Skeletal muscle satellite cell (primary cell): ENCODE measurements around the gene AGTR1. TPM values are rescaled to one million over a fixed set of nuclear protein-coding genes. Genes with fewer than 3 reads are reported as not detected.

Experiments used
- H3K27me3 ChIP-seq: 2 replicates; pipeline ENCODE4 v1.7.0; 2013; ENCODE audit warnings: low read length; ENCODE audit not compliant: control insufficient read depth, insufficient read depth
- H3K36me3 ChIP-seq: 2 replicates; pipeline ENCODE4 v1.7.0; 2013; ENCODE audit warnings: mild to moderate bottlenecking, control low read depth, low read length; ENCODE audit not compliant: insufficient read depth
- H3K4me1 ChIP-seq: 2 replicates; pipeline ENCODE4 v1.7.0; 2013; ENCODE audit warnings: low read length; ENCODE audit not compliant: control insufficient read depth, insufficient read depth
- H3K4me2 ChIP-seq: 2 replicates; pipeline ENCODE4 v1.7.0; 2013; ENCODE audit warnings: mild to moderate bottlenecking, low read length
- H3K4me3 ChIP-seq: 2 replicates; pipeline ENCODE4 v1.7.0; 2013; ENCODE audit warnings: low read length
- H3K9ac ChIP-seq: 2 replicates; pipeline ENCODE4 v1.7.0; 2013; ENCODE audit warnings: mild to moderate bottlenecking, low read depth, low read length, moderate library complexity
- H3K9me3 ChIP-seq: replicated peaks from 2 replicates; pipeline ENCODE4 v1.7.0; 2013; ENCODE audit warnings: mild to moderate bottlenecking, control low read depth, low read length
- small RNA-seq: library from RNA; depleted of rRNA; stranded (forward); fragments of <200 nt; gene quantifications from one replicate; pipeline ENCODE3, GENCODE V24; 2012

The AGTR1 gene

DNA sequence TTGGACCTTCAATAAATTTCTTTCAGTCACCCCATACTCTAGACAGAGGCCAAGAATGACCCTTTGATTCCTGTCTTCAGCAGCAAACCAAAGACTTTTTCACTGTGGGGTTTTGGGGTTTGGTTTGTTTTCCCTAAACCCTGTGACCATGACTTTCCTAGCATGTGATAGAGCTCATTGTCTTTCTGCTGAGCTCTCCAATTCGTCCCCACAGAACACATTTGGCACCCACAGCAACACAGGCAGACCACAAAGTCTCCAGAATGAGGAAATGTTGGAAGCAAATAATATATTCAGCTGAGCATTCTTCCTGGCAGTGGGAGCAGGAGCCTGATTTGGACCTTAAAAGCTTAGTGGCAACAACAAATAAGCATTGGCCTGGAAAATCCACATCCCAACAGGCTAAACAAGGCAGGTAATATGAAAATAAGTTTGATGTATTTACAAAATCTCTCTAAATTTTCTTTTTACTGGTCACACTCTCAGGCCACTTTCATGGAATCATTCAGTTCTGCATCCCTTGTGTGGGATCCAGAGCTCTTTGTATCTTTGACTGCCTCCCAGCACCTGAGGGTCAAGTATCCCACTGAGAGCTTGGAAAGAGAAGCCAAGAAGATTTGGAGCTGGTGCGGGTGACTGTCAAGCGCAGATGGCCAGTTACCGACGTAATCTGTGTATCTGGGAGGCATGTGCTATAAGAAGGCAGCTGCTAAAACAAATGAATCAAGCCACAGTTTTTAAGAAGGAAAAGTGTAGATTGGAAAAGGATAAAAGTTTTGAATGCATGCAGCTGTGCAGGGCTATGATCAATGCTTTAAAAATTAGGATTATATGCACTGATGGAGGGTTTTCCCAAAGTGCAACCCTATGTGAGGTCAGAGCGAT lies 93.4 kb downstream of the AGTR1 start:
- Histone ChIP-seq H3K27me3 (no peaks in the 10 kb centered on the region), H3K9me3 (no peaks in the 10 kb centered on the region), H3K4me1 (peaks cover 14% of the 10 kb centered on the region), H3K36me3 (no peaks in the 10 kb centered on the region), H3K4me2 (no peak overlapping the region), H3K4me3 (no peak overlapping the region), H3K9ac (no peak overlapping the region)

DNA sequence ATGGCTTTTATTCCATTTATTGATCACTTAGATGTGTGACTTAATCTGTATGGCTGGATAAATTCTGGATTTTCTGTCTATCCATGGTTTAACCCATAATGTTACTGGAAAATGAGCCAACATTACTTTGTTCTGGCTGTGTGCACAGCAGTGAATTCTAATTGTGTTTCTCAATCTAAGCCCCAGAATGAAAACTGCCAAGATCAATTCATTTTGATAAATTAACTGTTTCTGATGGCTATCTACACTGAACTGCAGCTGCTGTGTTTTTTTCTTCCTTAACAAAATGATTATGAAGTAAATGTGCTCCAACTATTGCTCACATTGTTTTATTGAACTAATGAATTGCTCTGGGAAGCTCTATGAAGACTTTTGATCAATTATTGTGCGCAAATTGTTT lies 94.2 kb downstream of the AGTR1 start:
- H3K4me3 ChIP-seq = no peak overlapping the region
- no peaks in the 10 kb centered on the region for H3K36me3 ChIP-seq
- H3K27me3 ChIP-seq = no peaks in the 10 kb centered on the region
- H3K4me1 ChIP-seq = peaks cover 14% of the 10 kb centered on the region
- no peak overlapping the region for H3K9ac ChIP-seq
- H3K4me2 ChIP-seq = no peak overlapping the region
- no peaks in the 10 kb centered on the region for H3K9me3 ChIP-seq

DNA sequence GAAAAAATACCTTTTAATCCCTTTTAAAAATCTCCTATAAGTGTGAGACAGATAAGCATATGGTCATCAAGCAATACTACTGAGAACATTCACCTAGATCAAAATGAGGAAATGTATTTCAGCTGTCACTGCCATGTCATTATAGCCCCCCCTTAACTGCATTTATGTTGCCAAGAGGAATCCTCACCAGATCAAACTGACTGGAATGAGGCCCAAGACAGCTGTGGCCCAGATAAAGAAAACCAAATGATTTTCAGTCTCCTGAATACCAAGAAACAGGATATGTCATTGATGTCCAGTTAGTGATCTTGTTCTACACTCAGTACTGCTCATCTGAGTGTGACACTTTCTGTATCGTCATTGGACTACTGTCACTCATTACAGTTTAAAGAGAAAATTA lies 94.8 kb downstream of the AGTR1 start:
- H3K27me3 ChIP-seq = no peaks in the 10 kb centered on the region
- H3K9me3 ChIP-seq = no peaks in the 10 kb centered on the region
- no peak overlapping the region for H3K9ac ChIP-seq
- H3K4me2 ChIP-seq = no peak overlapping the region
- H3K4me1 ChIP-seq = peaks cover 14% of the 10 kb centered on the region
- no peak overlapping the region for H3K4me3 ChIP-seq
- no peaks in the 10 kb centered on the region for H3K36me3 ChIP-seq

Small RNA genes lying within 50 kb of the gene (small RNA-seq; reads per million reads assigned to genes)
- gene RPL38P1 = not detected
